Mesothelial cell of epicardium (in vitro differentiated cells): ENCODE results near the gene TBC1D22A. TPM values are rescaled to one million over a fixed set of nuclear protein-coding genes. Genes with fewer than 3 reads are reported as not detected.

Experiments
- DNase-seq, 2 experiments: peaks; one replicate each; pipeline ENCODE4 v3.0.0; 2021; ENCODE audit warnings: low spot score in 2 of 2; ENCODE audit not compliant: unreplicated experiment in 2 of 2
- H3K27ac Mint-ChIP-seq: 2 replicates; pipeline ENCODE4 v1.8.0; 2021; ENCODE audit warnings: mixed read lengths
- H3K27me3 Mint-ChIP-seq: 2 replicates; pipeline ENCODE4 v1.8.0; 2021; ENCODE audit warnings: low read depth, mixed read lengths
- H3K36me3 Mint-ChIP-seq: 2 replicates; pipeline ENCODE4 v1.8.0; 2021; ENCODE audit warnings: mixed read lengths
- H3K4me1 Mint-ChIP-seq: 2 replicates; pipeline ENCODE4 v1.8.0; 2021; ENCODE audit warnings: mixed read lengths
- H3K4me3 Mint-ChIP-seq: 2 replicates; pipeline ENCODE4 v1.8.0; 2021; ENCODE audit warnings: mild to moderate bottlenecking, moderate library complexity, mixed read lengths
- H3K9me3 Mint-ChIP-seq: 2 replicates; pipeline ENCODE4 v1.8.0; 2021; ENCODE audit warnings: mixed read lengths
- CTCF ChIP-seq: fragments of 200-600 bp; sonication (generic); IDR thresholded peaks from one replicate; pipeline ENCODE4 v1.5.0; 2021; ENCODE audit warnings: antibody characterized with exemption; ENCODE audit not compliant: unreplicated experiment
- total RNA-seq: library from RNA; stranded (reverse); gene quantifications from 3 replicates; pipeline ENCODE4 v1.2.1, GENCODE V29; 2021

Gene TBC1D22A
- total RNA-seq, 1 donor from 2014 or later, result 26.6 TPM

- Mint-ChIP-seq H3K36me3 (peaks cover 8% of the 10 kb centered on the region), H3K4me3 (no peak overlapping the region), H3K4me1 (no peaks in the 10 kb centered on the region), H3K9me3 (no peaks in the 10 kb centered on the region), H3K27ac (no peak overlapping the region), H3K27me3 (no peaks in the 10 kb centered on the region)
- DNase-seq, result no peak
- TF ChIP-seq CTCF, result no peak
Measured at GRCh38 chr22:46910624-46911023, 148.2 kb downstream of the TBC1D22A start.

- Mint-ChIP-seq H3K36me3 (peaks cover 8% of the 10 kb centered on the region), H3K4me1 (no peaks in the 10 kb centered on the region), H3K9me3 (no peaks in the 10 kb centered on the region), H3K4me3 (no peak overlapping the region), H3K27me3 (no peaks in the 10 kb centered on the region), H3K27ac (no peak overlapping the region)
- DNase-seq, result no peak
- no peak for TF ChIP-seq CTCF
Measured at GRCh38 chr22:46911346-46911745, 148.9 kb downstream of the TBC1D22A start.

GRCh38 chr22:46913351-46913750, 150.9 kb downstream of the TBC1D22A start:
- no peak for DNase-seq
- H3K4me3 Mint-ChIP-seq, result no peak overlapping the region

GRCh38 chr22:46914481-46914880, 152.0 kb downstream of the TBC1D22A start:
- no peak overlapping the region for H3K27ac Mint-ChIP-seq
- H3K36me3 Mint-ChIP-seq, result peaks cover 16% of the 10 kb centered on the region
- no peaks in the 10 kb centered on the region for H3K4me1 Mint-ChIP-seq
- H3K4me3 Mint-ChIP-seq, result no peak overlapping the region
- DNase-seq, result no peak
- H3K27me3 Mint-ChIP-seq, result no peaks in the 10 kb centered on the region
- no peak for TF ChIP-seq CTCF
- no peaks in the 10 kb centered on the region for H3K9me3 Mint-ChIP-seq

More at GRCh38 chr22:46913351-46913750, 150.9 kb downstream of the TBC1D22A start:
- Mint-ChIP-seq H3K27me3 (no peaks in the 10 kb centered on the region), H3K4me1 (no peaks in the 10 kb centered on the region), H3K36me3 (peaks cover 8% of the 10 kb centered on the region), H3K27ac (no peak overlapping the region), H3K9me3 (no peaks in the 10 kb centered on the region)
- TF ChIP-seq CTCF, result no peak

GRCh38 chr22:46914916-46915894, 152.8 kb downstream of the TBC1D22A start:
- Mint-ChIP-seq H3K4me1 (no peaks in the 10 kb centered on the region), H3K4me3 (no peak overlapping the region), H3K9me3 (no peaks in the 10 kb centered on the region), H3K36me3 (peaks cover 19% of the 10 kb centered on the region), H3K27me3 (no peaks in the 10 kb centered on the region), H3K27ac (no peak overlapping the region)
- no peak for TF ChIP-seq CTCF
- no peak for DNase-seq
